Endothelial cell (in vitro differentiated cells): ENCODE results near the gene CTBP2. TPM values are rescaled to one million over a fixed set of nuclear protein-coding genes. Genes with fewer than 3 reads are reported as not detected.
A peak's percentile ranks its signal among the peaks of the same experiment; 100 is the strongest.

Source experiments
- DNase-seq: peaks from one replicate; pipeline ENCODE4 v3.0.0; 2021; ENCODE audit warnings: low spot score
- H3K27ac Mint-ChIP-seq: one replicate; pipeline ENCODE4 v1.8.0; 2021; ENCODE audit warnings: mixed read lengths, inconsistent platforms; ENCODE audit not compliant: unreplicated experiment
- H3K27me3 Mint-ChIP-seq: one replicate; pipeline ENCODE4 v1.8.0; 2021; ENCODE audit warnings: mild to moderate bottlenecking, moderate library complexity, mixed read lengths, inconsistent platforms; ENCODE audit not compliant: unreplicated experiment
- H3K36me3 Mint-ChIP-seq: one replicate; pipeline ENCODE4 v1.8.0; 2021; ENCODE audit warnings: mild to moderate bottlenecking, low read depth, mixed read lengths, inconsistent platforms; ENCODE audit not compliant: unreplicated experiment
- H3K4me1 Mint-ChIP-seq: one replicate; pipeline ENCODE4 v1.8.0; 2021; ENCODE audit warnings: mild to moderate bottlenecking, mixed read lengths, inconsistent platforms; ENCODE audit not compliant: unreplicated experiment
- H3K4me3 Mint-ChIP-seq: one replicate; pipeline ENCODE4 v1.8.0; 2021; ENCODE audit warnings: mild to moderate bottlenecking, mixed read lengths, inconsistent platforms; ENCODE audit not compliant: unreplicated experiment
- H3K9me3 Mint-ChIP-seq: one replicate; pipeline ENCODE4 v1.8.0; 2021; ENCODE audit warnings: mixed read lengths, inconsistent platforms; ENCODE audit not compliant: unreplicated experiment
- total RNA-seq: library from RNA; stranded (reverse); fragmentation: NEBNext Ultra II Directional; extraction: Animal tissue kit (Norgen Biotek cat#: 25700); gene quantifications from one replicate; pipeline ENCODE4 v1.2.1, GENCODE V29; 2021; ENCODE audit not compliant: unreplicated experiment
- TF ChIP-seq, protein P1 (sequence below): fragments of 200-600 bp; sonication (generic); IDR thresholded peaks from one replicate; pipeline ENCODE4 v1.5.0; 2021; ENCODE audit warnings: antibody characterized with exemption; ENCODE audit not compliant: unreplicated experiment

Gene CTBP2
- total RNA-seq, 1 donor from 2014 or later, result 145 TPM

DNA sequence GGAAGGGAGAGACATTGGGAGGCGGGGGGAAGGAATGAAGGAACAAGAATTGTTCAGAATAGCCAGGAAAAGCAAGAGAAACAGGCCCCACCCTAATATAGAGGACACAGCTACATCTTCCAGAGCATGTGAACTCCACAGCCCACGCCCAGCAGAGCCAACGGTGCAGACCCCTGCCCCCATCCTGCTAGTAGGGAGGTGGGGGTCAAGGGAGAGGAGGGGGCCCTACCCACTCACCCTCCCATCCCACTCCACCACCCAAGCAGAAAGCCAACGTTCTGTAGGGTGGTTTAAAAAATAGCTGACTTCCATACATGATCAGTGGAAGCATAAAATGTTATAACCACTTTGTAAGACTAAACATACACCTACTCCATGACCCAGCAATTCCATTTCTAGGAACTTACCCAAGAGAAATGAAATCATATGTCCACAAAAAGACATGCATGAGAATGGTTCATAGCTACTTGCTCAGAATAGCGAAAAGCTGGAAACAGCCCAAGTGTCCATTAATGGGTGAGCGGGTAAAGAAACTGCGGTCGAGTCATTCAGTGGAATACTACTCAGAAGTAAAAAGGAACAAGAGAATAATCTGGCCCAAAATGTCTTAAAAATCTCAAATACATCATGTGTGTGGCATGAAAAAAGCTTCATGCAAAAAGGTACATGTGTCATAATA is 31.8 kb downstream of the CTBP2 start:
- peaks cover 48% of the 10 kb centered on the region for H3K36me3 Mint-ChIP-seq
- H3K27ac Mint-ChIP-seq, result peak overlapping the region; percentile 5
- peaks cover 43% of the 10 kb centered on the region for H3K4me1 Mint-ChIP-seq
- no peak overlapping the region for H3K4me3 Mint-ChIP-seq
- no peak for DNase-seq
- no peaks in the 10 kb centered on the region for H3K9me3 Mint-ChIP-seq
- TF ChIP-seq, protein P1, sequence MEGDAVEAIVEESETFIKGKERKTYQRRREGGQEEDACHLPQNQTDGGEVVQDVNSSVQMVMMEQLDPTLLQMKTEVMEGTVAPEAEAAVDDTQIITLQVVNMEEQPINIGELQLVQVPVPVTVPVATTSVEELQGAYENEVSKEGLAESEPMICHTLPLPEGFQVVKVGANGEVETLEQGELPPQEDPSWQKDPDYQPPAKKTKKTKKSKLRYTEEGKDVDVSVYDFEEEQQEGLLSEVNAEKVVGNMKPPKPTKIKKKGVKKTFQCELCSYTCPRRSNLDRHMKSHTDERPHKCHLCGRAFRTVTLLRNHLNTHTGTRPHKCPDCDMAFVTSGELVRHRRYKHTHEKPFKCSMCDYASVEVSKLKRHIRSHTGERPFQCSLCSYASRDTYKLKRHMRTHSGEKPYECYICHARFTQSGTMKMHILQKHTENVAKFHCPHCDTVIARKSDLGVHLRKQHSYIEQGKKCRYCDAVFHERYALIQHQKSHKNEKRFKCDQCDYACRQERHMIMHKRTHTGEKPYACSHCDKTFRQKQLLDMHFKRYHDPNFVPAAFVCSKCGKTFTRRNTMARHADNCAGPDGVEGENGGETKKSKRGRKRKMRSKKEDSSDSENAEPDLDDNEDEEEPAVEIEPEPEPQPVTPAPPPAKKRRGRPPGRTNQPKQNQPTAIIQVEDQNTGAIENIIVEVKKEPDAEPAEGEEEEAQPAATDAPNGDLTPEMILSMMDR, result no peak
- peaks cover 1% of the 10 kb centered on the region for H3K27me3 Mint-ChIP-seq

DNA sequence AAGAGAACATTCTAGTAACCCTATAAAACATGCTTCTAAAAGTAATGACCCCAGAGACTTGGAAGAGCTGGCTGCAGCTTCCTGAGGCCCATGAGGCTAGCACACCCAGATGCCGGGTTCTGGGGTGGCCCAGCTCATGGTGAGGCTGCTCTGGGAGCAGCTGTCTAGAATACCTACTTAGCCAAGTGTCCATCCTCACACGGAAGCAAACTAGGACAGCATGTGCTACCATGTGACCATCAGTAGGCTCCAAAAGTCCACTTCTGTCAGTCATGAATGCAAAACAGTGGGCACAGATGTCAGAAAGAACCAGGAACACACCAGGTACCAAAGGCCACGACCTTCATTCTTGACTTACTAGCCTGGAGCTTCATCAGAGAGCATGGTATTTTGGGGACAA is 32.4 kb downstream of the CTBP2 start:
- H3K4me1 Mint-ChIP-seq, result peaks cover 44% of the 10 kb centered on the region
- no peaks in the 10 kb centered on the region for H3K27me3 Mint-ChIP-seq
- H3K36me3 Mint-ChIP-seq, result peaks cover 45% of the 10 kb centered on the region
- TF ChIP-seq, protein P1, result no peak
- DNase-seq, result no peak
- no peaks in the 10 kb centered on the region for H3K9me3 Mint-ChIP-seq
- H3K4me3 Mint-ChIP-seq, result no peak overlapping the region
- no peak overlapping the region for H3K27ac Mint-ChIP-seq

DNA sequence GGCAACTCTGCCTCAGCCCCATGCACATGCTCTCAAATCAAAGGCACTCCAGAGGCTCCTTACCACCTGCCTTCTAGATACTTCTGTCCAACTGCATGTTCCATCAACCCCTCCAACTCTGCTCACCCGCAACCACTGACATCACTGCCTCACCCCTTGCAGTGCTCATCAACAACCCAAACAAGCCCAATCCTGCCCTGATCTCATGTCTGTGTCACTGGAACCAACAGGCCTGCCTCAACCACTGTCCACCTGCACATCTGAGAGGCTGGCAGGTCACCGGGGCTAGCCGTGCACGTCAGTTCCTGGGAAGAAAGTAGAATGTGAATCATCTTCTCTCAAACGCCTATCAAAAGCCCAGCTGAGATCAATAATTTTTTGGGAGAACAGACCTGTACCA is 33.3 kb downstream of the CTBP2 start:
- no peaks in the 10 kb centered on the region for H3K27me3 Mint-ChIP-seq
- no peak for DNase-seq
- H3K4me1 Mint-ChIP-seq, result peaks cover 52% of the 10 kb centered on the region
- H3K9me3 Mint-ChIP-seq, result no peaks in the 10 kb centered on the region
- H3K36me3 Mint-ChIP-seq, result peaks cover 43% of the 10 kb centered on the region
- peak overlapping the region; percentile 2 for H3K27ac Mint-ChIP-seq
- TF ChIP-seq, protein P1, result no peak
- H3K4me3 Mint-ChIP-seq, result peak overlapping the region; percentile 12

DNA sequence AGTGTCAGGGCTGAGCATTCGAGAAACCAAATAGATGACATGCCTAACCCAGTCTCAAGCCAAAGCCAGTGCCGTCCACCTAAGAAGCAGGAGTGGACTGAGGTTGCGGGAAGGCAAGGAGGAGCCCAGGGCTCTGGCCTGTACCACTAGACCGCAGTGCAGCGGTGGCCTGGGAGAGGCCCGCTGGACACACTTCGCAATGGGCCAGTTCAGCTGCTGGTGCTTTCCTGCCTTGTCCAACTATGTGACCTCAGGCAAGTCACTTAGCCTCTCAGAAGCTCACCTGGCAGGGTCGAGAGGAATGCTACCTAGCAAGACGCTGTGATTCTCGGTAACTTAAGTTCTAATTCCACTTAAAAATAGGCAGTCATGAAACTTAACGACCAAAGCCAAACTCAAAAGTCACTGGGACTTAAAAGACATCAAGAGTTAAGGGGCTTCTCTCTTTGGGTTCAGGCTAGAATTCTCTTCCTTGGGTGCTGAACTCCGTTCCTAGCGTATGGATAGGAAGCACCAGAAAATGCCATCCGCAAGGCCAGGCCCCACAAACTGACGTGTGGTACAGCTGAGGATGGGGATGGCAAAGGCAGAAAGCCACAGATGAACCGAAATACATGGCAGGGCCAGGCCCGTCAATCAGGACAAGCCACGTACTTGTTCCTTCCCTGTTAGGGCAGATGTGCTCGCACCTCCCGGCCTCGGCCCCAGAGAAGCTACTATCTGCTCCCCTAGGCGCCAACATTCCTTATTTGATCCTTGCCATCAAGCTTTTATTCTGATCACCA is 34.2 kb downstream of the CTBP2 start:
- TF ChIP-seq, protein P1, result no peak
- H3K27ac Mint-ChIP-seq, result peak overlapping the region; percentile 2
- H3K27me3 Mint-ChIP-seq, result no peaks in the 10 kb centered on the region
- H3K9me3 Mint-ChIP-seq, result no peaks in the 10 kb centered on the region
- peaks cover 35% of the 10 kb centered on the region for H3K36me3 Mint-ChIP-seq
- DNase-seq, result no peak
- H3K4me1 Mint-ChIP-seq, result peaks cover 59% of the 10 kb centered on the region
- H3K4me3 Mint-ChIP-seq, result peak overlapping the region; percentile 12

DNA sequence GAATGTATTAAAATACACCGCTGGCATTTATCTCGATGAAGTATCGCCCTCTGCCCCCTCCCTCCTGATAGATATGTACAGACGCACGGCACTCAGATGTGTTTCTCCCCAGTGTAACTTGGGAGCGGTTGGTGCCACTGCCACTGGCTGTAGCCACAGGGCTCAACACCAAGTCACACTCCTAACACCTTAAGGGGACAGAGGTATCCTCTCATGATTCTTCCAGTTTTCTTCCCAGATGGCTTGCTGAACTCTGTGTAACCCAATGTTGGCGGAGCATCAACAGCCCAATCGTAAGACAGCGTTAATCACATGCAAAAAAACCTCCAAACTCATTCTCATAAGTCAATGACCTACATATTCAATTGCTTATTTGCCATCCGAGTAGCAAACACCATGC is 35.5 kb downstream of the CTBP2 start:
- H3K36me3 Mint-ChIP-seq, result peaks cover 30% of the 10 kb centered on the region
- TF ChIP-seq, protein P1, result no peak
- no peak for DNase-seq
- peak overlapping the region; percentile 54 for H3K4me3 Mint-ChIP-seq
- peaks cover 69% of the 10 kb centered on the region for H3K4me1 Mint-ChIP-seq
- H3K27ac Mint-ChIP-seq, result no peak overlapping the region
- no peaks in the 10 kb centered on the region for H3K9me3 Mint-ChIP-seq
- no peaks in the 10 kb centered on the region for H3K27me3 Mint-ChIP-seq
